Activated CD4-positive, alpha-beta T cell treated with anti-CD3 and anti-CD28 coated beads, Interleukin-2, amount 50 U/mL, for 16 hours (primary cell): Measurements from ENCODE around the gene RBBP8.
"Not testable (repeated sequence)": the region's sequence is repeated elsewhere in the genome, so short reads cannot be mapped to it uniquely, and the experiment has no call there.

ENCODE experiments used
- DNase-seq: peaks from one replicate; pipeline ENCODE4 v3.0.0-alpha.2; 2020

Gene RBBP8

GRCh38 chr18:22946217-22946616, 13.1 kb downstream of the RBBP8 start:
- DNase-seq = peak; percentile 5

- no peak for DNase-seq
Measured at GRCh38 chr18:22946846-22947245, 13.7 kb downstream of the RBBP8 start.

GRCh38 chr18:22951823-22952222, 18.7 kb downstream of the RBBP8 start:
- no peak for DNase-seq

- DNase-seq = no peak
Measured at GRCh38 chr18:22952525-22952924, 19.4 kb downstream of the RBBP8 start.

GRCh38 chr18:22953982-22954381, 20.9 kb downstream of the RBBP8 start:
- not testable (repeated sequence) for DNase-seq

- no peak for DNase-seq
Measured at GRCh38 chr18:22956226-22956625, 23.1 kb downstream of the RBBP8 start.

- DNase-seq = no peak
Measured at GRCh38 chr18:22961156-22961555, 28.0 kb downstream of the RBBP8 start.

GRCh38 chr18:22962004-22962403, 28.9 kb downstream of the RBBP8 start:
- DNase-seq = no peak

GRCh38 chr18:22964116-22964515, 31.0 kb downstream of the RBBP8 start:
- DNase-seq = no peak

GRCh38 chr18:22964722-22965121, 31.6 kb downstream of the RBBP8 start:
- no peak for DNase-seq

- DNase-seq = no peak
Measured at GRCh38 chr18:22971038-22971437, 37.9 kb downstream of the RBBP8 start.

- DNase-seq = no peak
Measured at GRCh38 chr18:22974001-22974400, 40.9 kb downstream of the RBBP8 start.

GRCh38 chr18:22974707-22975106, 41.6 kb downstream of the RBBP8 start:
- DNase-seq = no peak

GRCh38 chr18:22975508-22975907, 42.4 kb downstream of the RBBP8 start:
- DNase-seq = no peak

GRCh38 chr18:22977847-22978701, 44.9 kb downstream of the RBBP8 start:
- peak; percentile 78 for DNase-seq

GRCh38 chr18:22980394-22980793, 47.3 kb downstream of the RBBP8 start:
- no peak for DNase-seq

- DNase-seq = no peak
Measured at GRCh38 chr18:22981274-22982133, 48.4 kb downstream of the RBBP8 start.

GRCh38 chr18:22983175-22983574, 50.0 kb downstream of the RBBP8 start:
- DNase-seq = no peak

GRCh38 chr18:22985250-22985649, 52.1 kb downstream of the RBBP8 start:
- no peak for DNase-seq

- no peak for DNase-seq
Measured at GRCh38 chr18:22987547-22988189, 54.5 kb downstream of the RBBP8 start.

GRCh38 chr18:22988208-22988607, 55.1 kb downstream of the RBBP8 start:
- DNase-seq = no peak

- no peak for DNase-seq
Measured at GRCh38 chr18:22998344-22998743, 65.2 kb downstream of the RBBP8 start.

- DNase-seq = no peak
Measured at GRCh38 chr18:22999212-22999611, 66.1 kb downstream of the RBBP8 start.
